ENCODE measurements around the gene HDAC4. TPM values are rescaled to one million over a fixed set of nuclear protein-coding genes. Genes with fewer than 3 reads are reported as not detected.

HDAC4 gene
- total and polyA plus RNA-seq, 9 of the 15 experiments (the other 6 are each of a cell fraction or from before 2014, with no cell fraction given) = 0.11 to 20.2 (median 4.0) TPM

GRCh38 chr2:239267288-239267951 is 133.4 kb downstream of the HDAC4 start (continued):
- TF ChIP-seq PATZ1 (CRISPR knock-in tag; IDR thresholded peaks at IDR 0.05; ENCODE audit: borderline replicate concordance) (no peak), NFXL1 (CRISPR knock-in tag; IDR thresholded peaks at IDR 0.05) (no peak), ZNF146 (CRISPR knock-in tag; IDR thresholded peaks at IDR 0.05; ENCODE audit: unreplicated experiment) (no peak), DACH1 (IDR thresholded peaks at IDR 0.05; ENCODE audit: partially characterized antibody) (no peak), CBFB (CRISPR knock-in tag; IDR thresholded peaks at IDR 0.05) (peak; percentile 42; the same call in 1 of the 2 replicates), CREM (IDR thresholded peaks at IDR 0.05; ENCODE audit: low read depth) (peak; percentile 29; the same call in 1 of the 2 replicates), SIN3A (IDR thresholded peaks at IDR 0.05; ENCODE audit: borderline replicate concordance in 2 of 2, control insufficient read depth in 1 of 2, low read depth in 2 of 2, low read length in 2 of 2) (no peak), PTBP1 (IDR thresholded peaks at IDR 0.05; ENCODE audit: low read depth, low read length) (no peak), ESRRA (IDR thresholded peaks at IDR 0.05; ENCODE audit: borderline replicate concordance, low read depth) (peak; percentile 49; the same call in 1 of the 2 replicates), CTBP1 (IDR thresholded peaks at IDR 0.05; ENCODE audit: borderline replicate concordance) (0 out of 2 replicates have a peak, but pooled peaks have one; percentile 11), ZNF134 (CRISPR knock-in tag; conservative IDR thresholded peaks at IDR 0.05) (no peak), RBFOX2 (IDR thresholded peaks at IDR 0.05; ENCODE audit: low read depth, low read length) (0 out of 2 replicates have a peak, but pooled peaks have one; percentile 48), MBD2 (IDR thresholded peaks at IDR 0.05; ENCODE audit: borderline replicate concordance, low read depth) (no peak), MCM5 (IDR thresholded peaks at IDR 0.05; ENCODE audit: low read depth) (no peak), NFYB (IDR thresholded peaks at IDR 0.05; ENCODE audit: extremely low read depth, insufficient read length) (no peak), TRIM28 (IDR thresholded peaks at IDR 0.05) (no peak), CC2D1A (IDR thresholded peaks at IDR 0.05) (peak; percentile 43; the same call in 1 of the 2 replicates)
- TF ChIP-seq, protein P1, sequence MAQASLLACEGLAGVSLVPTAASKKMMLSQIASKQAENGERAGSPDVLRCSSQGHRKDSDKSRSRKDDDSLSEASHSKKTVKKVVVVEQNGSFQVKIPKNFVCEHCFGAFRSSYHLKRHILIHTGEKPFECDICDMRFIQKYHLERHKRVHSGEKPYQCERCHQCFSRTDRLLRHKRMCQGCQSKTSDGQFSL (CRISPR knock-in tag; IDR thresholded peaks at IDR 0.05) = no peak
- TF ChIP-seq, protein P1 (tag; IDR thresholded peaks at IDR 0.05) = no peak
- TF ChIP-seq, protein P2, sequence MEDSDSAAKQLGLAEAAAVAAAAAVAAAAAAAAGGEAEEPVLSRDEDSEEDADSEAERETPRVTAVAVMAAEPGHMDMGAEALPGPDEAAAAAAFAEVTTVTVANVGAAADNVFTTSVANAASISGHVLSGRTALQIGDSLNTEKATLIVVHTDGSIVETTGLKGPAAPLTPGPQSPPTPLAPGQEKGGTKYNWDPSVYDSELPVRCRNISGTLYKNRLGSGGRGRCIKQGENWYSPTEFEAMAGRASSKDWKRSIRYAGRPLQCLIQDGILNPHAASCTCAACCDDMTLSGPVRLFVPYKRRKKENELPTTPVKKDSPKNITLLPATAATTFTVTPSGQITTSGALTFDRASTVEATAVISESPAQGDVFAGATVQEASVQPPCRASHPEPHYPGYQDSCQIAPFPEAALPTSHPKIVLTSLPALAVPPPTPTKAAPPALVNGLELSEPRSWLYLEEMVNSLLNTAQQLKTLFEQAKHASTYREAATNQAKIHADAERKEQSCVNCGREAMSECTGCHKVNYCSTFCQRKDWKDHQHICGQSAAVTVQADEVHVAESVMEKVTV (CRISPR knock-in tag; IDR thresholded peaks at IDR 0.05) = peak; percentile 47; the same call in 1 of the 2 replicates
